Activated CD8-positive, alpha-beta T cell treated with anti-CD3 and anti-CD28 coated beads, Interleukin-2, amount 10 ng/mL, durations not matched to agents 7 days and 5 days (primary cell): ENCODE measurements around the gene PXMP2. TPM values are rescaled to one million over a fixed set of nuclear protein-coding genes. Genes with fewer than 3 reads are reported as not detected.
"Not testable (repeated sequence)": the region's sequence is repeated elsewhere in the genome, so short reads cannot be mapped to it uniquely, and the experiment has no call there.

Source experiments
- ATAC-seq: fragments of 150-1000 bp; cut with Tn5 transposase; one replicate; pipeline ENCODE4 v1.10.0; 2021; ENCODE audit warnings: moderate library complexity
- CTCF ChIA-PET: fragments of 350-600 bp; sonication (Branson Sonifier 250); formaldehyde crosslinking; loops from one replicate; lab custom pipeline; 2021; ENCODE audit warnings: antibody characterized with exemption; lab: Charles Lee
- POLR2A ChIA-PET: fragments of 350-600 bp; sonication (Branson Sonifier 250); formaldehyde crosslinking; loops from one replicate; lab custom pipeline; 2021; ENCODE audit warnings: antibody characterized with exemption; lab: Charles Lee
- DNase-seq: peaks from one replicate; pipeline ENCODE4 v3.0.0-alpha.2; 2020
- H3K27ac Mint-ChIP-seq: one replicate; pipeline ENCODE4 v1.8.0; 2021; ENCODE audit warnings: mild to moderate bottlenecking, mixed read lengths
- H3K27me3 Mint-ChIP-seq: one replicate; pipeline ENCODE4 v1.8.0; 2021; ENCODE audit warnings: low read depth, mixed read lengths
- H3K36me3 Mint-ChIP-seq: one replicate; pipeline ENCODE4 v1.8.0; 2021; ENCODE audit warnings: low read depth, mixed read lengths
- H3K4me1 Mint-ChIP-seq: one replicate; pipeline ENCODE4 v1.8.0; 2021; ENCODE audit warnings: low read depth, mixed read lengths
- H3K4me3 Mint-ChIP-seq: one replicate; pipeline ENCODE4 v1.8.0; 2021; ENCODE audit warnings: mild to moderate bottlenecking, mixed read lengths
- H3K9me3 Mint-ChIP-seq: one replicate; pipeline ENCODE4 v1.8.0; 2022; ENCODE audit warnings: mixed read lengths; ENCODE audit not compliant: insufficient read depth
- total RNA-seq, 2 experiments: library from RNA; stranded (reverse); gene quantifications; one replicate each; pipeline ENCODE4 v1.2.3, GENCODE V29; 2021

Gene PXMP2
- total RNA-seq, 2 experiments from 2014 or later: 38.0 to 40.6 TPM

DNA sequence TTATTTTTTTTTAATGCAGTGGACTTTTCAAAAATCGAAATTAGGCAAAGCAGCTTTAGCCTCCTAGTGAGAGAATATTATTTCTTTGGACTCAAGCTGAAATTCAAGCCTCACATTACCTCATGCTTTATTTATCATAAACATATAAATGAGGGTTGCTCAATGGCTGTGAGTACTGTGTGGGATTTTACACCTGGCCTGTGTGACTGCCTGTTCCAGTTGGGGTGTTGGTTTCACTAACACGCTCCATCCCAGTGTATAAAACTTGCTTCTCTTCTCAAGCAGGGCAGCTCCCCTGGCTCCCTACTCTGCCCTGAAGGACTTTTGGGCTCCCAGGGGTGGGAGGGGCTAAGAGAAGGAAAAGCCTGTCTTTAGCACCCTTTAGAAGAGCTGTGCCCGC is 59.2 kb downstream of the PXMP2 start:
- Mint-ChIP-seq H3K4me1 (peaks cover 9% of the 10 kb centered on the region), H3K4me3 (no peak overlapping the region), H3K27me3 (no peaks in the 10 kb centered on the region), H3K27ac (no peak overlapping the region), H3K9me3 (no peaks in the 10 kb centered on the region), H3K36me3 (peaks cover 78% of the 10 kb centered on the region)
- ChIA-PET POLR2A (no interaction called here), CTCF (no interaction called here)
- DNase-seq (no peak), ATAC-seq (no peak)

DNA sequence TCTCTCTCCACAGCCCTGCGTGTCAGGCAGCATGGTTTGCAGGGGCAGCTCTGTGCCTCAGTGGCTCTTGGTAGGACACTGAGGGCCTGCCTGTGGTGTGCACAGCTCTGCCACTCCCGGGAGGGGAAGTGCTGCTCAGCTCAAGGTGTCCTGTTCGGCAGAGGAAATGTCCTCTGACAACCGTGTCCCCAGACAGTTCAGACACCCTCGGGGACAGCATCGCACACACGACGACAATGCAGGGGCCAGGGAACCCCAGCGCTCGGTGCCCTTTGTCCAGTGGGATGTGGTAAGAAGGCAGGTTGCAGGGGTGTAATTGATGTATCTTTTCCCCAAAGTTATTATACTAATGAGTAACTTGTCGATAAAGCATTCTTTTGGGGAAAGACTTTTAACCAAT is 60.0 kb downstream of the PXMP2 start:
- ATAC-seq: no peak

GRCh38 chr12:132747896-132748295 is 60.5 kb downstream of the PXMP2 start:
- Mint-ChIP-seq H3K27me3 (no peaks in the 10 kb centered on the region), H3K4me1 (peaks cover 4% of the 10 kb centered on the region), H3K36me3 (peaks cover 73% of the 10 kb centered on the region), H3K27ac (no peak overlapping the region), H3K9me3 (no peaks in the 10 kb centered on the region), H3K4me3 (no peak overlapping the region)
- ATAC-seq (no peak), DNase-seq (no peak)
- POLR2A ChIA-PET: no interaction called here
- CTCF ChIA-PET: no interaction called here

More for the DNA sequence above, 60.0 kb downstream of the PXMP2 start:
- ChIA-PET POLR2A (no interaction called here), CTCF (no interaction called here)
- DNase-seq: no peak
- Mint-ChIP-seq H3K4me1 (peaks cover 9% of the 10 kb centered on the region), H3K27ac (no peak overlapping the region), H3K36me3 (peaks cover 74% of the 10 kb centered on the region), H3K27me3 (no peaks in the 10 kb centered on the region), H3K4me3 (no peak overlapping the region), H3K9me3 (no peaks in the 10 kb centered on the region)

DNA sequence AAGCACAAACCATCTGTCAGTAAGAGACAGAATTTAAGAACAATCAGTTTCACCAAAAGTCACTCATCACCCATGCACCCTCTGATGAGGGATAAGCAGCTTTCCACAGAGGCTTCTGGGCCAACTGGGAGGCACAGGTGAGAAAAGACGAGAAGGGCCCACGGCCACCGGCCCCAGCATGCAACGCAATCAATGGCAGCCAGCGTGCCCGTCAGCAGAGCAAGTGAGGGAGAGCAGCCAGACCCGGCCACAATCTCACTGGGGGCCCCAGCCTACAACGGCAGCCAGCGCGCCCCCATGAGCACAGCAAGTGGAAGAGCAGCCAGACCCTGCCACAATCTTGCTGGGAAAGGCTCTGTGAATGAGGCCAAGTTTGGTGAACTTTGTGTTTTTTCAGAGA is 60.9 kb downstream of the PXMP2 start:
- ChIA-PET CTCF (no interaction called here), POLR2A (no interaction called here)
- Mint-ChIP-seq H3K36me3 (peaks cover 71% of the 10 kb centered on the region), H3K4me1 (peaks cover 4% of the 10 kb centered on the region), H3K4me3 (no peak overlapping the region), H3K9me3 (no peaks in the 10 kb centered on the region), H3K27ac (no peak overlapping the region), H3K27me3 (no peaks in the 10 kb centered on the region)
- no peak for ATAC-seq
- no peak for DNase-seq

DNA sequence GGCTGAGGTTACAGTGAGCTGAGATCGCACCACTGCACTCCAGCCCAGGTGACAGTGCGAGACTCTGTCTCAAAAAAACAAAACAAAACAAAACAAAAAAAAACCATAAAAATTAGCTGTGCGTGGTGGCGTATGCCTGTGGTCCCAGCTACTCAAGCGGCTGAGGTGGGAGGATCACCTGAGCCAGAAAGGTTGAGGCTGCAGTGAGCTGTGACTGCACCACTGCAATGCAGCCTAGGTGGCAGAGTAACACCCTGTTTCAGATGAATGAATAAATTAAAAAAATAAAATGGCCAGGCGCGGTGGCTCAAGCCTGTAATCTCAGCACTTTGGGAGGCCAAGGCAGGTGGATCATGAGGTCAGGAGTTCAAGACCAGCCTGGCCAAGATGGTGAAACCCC is 66.3 kb downstream of the PXMP2 start:
- H3K4me3 Mint-ChIP-seq, CTCF ChIA-PET, H3K27ac Mint-ChIP-seq, DNase-seq, H3K4me1 Mint-ChIP-seq, ATAC-seq, H3K9me3 Mint-ChIP-seq, POLR2A ChIA-PET, H3K27me3 Mint-ChIP-seq: not testable (repeated sequence)
- peaks cover 56% of the 10 kb centered on the region for H3K36me3 Mint-ChIP-seq

DNA sequence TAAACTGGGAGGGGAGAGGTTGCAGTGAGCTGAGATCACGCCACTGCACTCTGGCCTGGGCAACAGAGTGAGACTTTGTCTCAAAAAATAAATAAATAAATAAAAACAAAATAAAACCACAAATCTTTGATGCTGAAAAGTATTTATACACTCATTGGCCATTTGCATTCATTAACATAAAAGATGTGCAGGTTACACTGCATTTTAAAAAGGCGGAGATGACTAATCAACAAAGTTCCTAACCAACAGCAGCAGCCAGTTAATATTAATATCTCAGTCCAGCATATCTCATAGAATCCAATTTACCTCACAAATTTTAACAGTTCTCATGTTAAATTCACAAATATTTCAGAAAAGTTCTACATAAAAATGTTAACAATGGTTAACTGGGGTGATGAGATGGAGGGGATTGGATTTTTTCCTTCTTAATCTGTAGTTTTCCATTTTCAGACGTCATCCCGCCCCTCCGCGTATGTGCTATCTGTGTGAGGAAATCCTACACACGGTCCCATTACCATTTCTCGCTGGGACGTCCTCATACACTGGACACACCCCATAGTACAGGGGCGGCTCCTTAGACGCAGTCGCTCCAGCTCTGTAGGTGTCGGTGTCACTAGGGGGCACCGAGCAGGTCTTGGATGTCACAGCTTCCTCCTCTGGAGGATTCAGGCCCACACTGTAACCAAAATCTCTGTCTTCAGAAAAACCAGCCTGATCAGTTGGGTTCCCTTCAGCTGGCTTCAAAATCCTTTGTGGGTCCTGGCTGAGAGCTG is 67.0 kb downstream of the PXMP2 start:
- ChIA-PET CTCF (no interaction called here), POLR2A (no interaction called here)
- no peaks in the 10 kb centered on the region for H3K27me3 Mint-ChIP-seq
- peak; percentile 37 for ATAC-seq
- no peak overlapping the region for H3K27ac Mint-ChIP-seq
- peaks cover 6% of the 10 kb centered on the region for H3K4me1 Mint-ChIP-seq
- DNase-seq: no peak
- H3K9me3 Mint-ChIP-seq: no peaks in the 10 kb centered on the region
- no peak overlapping the region for H3K4me3 Mint-ChIP-seq
- peaks cover 54% of the 10 kb centered on the region for H3K36me3 Mint-ChIP-seq

Other genes with a start within 250 kb of the PXMP2 start
- gene FBRSL1, start 197.4 kb upstream of the PXMP2 start, total RNA-seq: 10 to 100 TPM; 51.2 to 58.5 TPM
- not detected for gene LRCOL1, start 77.0 kb upstream of the PXMP2 start, total RNA-seq
- gene P2RX2, start 68.8 kb upstream of the PXMP2 start, total RNA-seq: not detected
- gene POLE, start 245 bp upstream of the PXMP2 start, total RNA-seq: 100 to 1,000 TPM; 200 to 202 TPM
- 10 to 100 TPM; 59.3 to 59.8 TPM for gene PGAM5, start 23.3 kb downstream of the PXMP2 start, total RNA-seq
- gene ANKLE2, start 74.2 kb downstream of the PXMP2 start, total RNA-seq: 100 to 1,000 TPM in 1 of 2 experiments, 10 to 100 TPM in 1; 95.7 to 101 TPM
- 10 to 100 TPM; 63.7 to 69.3 TPM for gene GOLGA3, start 141.3 kb downstream of the PXMP2 start, total RNA-seq
- gene CHFR, start 200.0 kb downstream of the PXMP2 start, total RNA-seq: 10 to 100 TPM; 88.0 to 90.6 TPM